Measurements from ENCODE around the gene ASCC1. TPM values are rescaled to one million over a fixed set of nuclear protein-coding genes. Genes with fewer than 3 reads are reported as not detected.

Gene ASCC1
- total RNA-seq, 3 donors from 2014 or later (not counting 1 experiment from before 2014, with no cell fraction given) = 26.0 to 35.2 (median 29.3) TPM

- no peaks in the 10 kb centered on the region for H3K27me3 Mint-ChIP-seq (ENCODE audit: low read depth in 2 of 2)
- no peak for DNase-seq
- Histone ChIP-seq H3K9me3 (ENCODE audit: control insufficient read depth, insufficient read depth, low read length) (no peaks in the 10 kb centered on the region), H3K4me1 (ENCODE audit: control insufficient read depth, insufficient read depth, low read length) (no peaks in the 10 kb centered on the region), H3K27ac (ENCODE audit: low read length) (no peak overlapping the region), H3K36me3 (ENCODE audit: control insufficient read depth, insufficient read depth, low read length) (no peaks in the 10 kb centered on the region), H3K27me3 (ENCODE audit: control insufficient read depth, insufficient read depth, low read length) (no peaks in the 10 kb centered on the region), H3K4me3 (ENCODE audit: low read length) (no peak overlapping the region)
- H3K4me3 Mint-ChIP-seq = no peak overlapping the region
- 94% methylated on average over 3 of the region's 4 CpGs for WGBS (ENCODE audit: insufficient coverage)
- no peak overlapping the region for H3K27ac Mint-ChIP-seq
- no peaks in the 10 kb centered on the region for H3K36me3 Mint-ChIP-seq
- no peak for ATAC-seq
- intact Hi-C loops (cut with micrococcal nuclease) = no loop called here
- no peak for TF ChIP-seq CTCF (IDR thresholded peaks at IDR 0.05)
- no peaks in the 10 kb centered on the region for H3K9me3 Mint-ChIP-seq
- no peaks in the 10 kb centered on the region for H3K4me1 Mint-ChIP-seq
Measured at GRCh38 chr10:72146559-72147323, 69.3 kb downstream of the ASCC1 start.

- TF ChIP-seq CTCF (IDR thresholded peaks at IDR 0.05) = no peak
- intact Hi-C loops (cut with micrococcal nuclease) = no loop called here
Measured at GRCh38 chr10:72146071-72146470, 70.0 kb downstream of the ASCC1 start.

GRCh38 chr10:72145657-72146056 lies 70.4 kb downstream of the ASCC1 start:
- no peak overlapping the region for H3K4me3 ChIP-seq (ENCODE audit: low read length)
- no peak overlapping the region for H3K27ac ChIP-seq (ENCODE audit: low read length)
- no peak for TF ChIP-seq CTCF (IDR thresholded peaks at IDR 0.05)
- no peaks in the 10 kb centered on the region for H3K9me3 ChIP-seq (ENCODE audit: control insufficient read depth, insufficient read depth, low read length)
- DNase-seq = no peak
- ATAC-seq = no peak
- intact Hi-C loops (cut with micrococcal nuclease) = no loop called here
- H3K36me3 ChIP-seq (ENCODE audit: control insufficient read depth, insufficient read depth, low read length) = no peaks in the 10 kb centered on the region
- 97% methylated on average over 1 of the region's 2 CpGs for WGBS (ENCODE audit: insufficient coverage)
- H3K4me3 Mint-ChIP-seq = no peak overlapping the region
- no peaks in the 10 kb centered on the region for H3K36me3 Mint-ChIP-seq
- H3K4me1 ChIP-seq (ENCODE audit: control insufficient read depth, insufficient read depth, low read length) = no peaks in the 10 kb centered on the region
- no peak overlapping the region for H3K27ac Mint-ChIP-seq
- no peaks in the 10 kb centered on the region for H3K27me3 Mint-ChIP-seq (ENCODE audit: low read depth in 2 of 2)
- no peaks in the 10 kb centered on the region for H3K9me3 Mint-ChIP-seq
- H3K4me1 Mint-ChIP-seq = peaks cover 6 to 7% of the 10 kb centered on the region in 2 donors
- no peaks in the 10 kb centered on the region for H3K27me3 ChIP-seq (ENCODE audit: control insufficient read depth, insufficient read depth, low read length)

More at GRCh38 chr10:72146071-72146470, 70.0 kb downstream of the ASCC1 start:
- Mint-ChIP-seq H3K36me3 (no peaks in the 10 kb centered on the region), H3K27me3 (ENCODE audit: low read depth in 2 of 2) (no peaks in the 10 kb centered on the region), H3K27ac (no peak overlapping the region), H3K4me3 (no peak overlapping the region), H3K9me3 (no peaks in the 10 kb centered on the region), H3K4me1 (peaks cover 3% of the 10 kb centered on the region in 2 donors)
- Histone ChIP-seq H3K27ac (ENCODE audit: low read length) (no peak overlapping the region), H3K4me1 (ENCODE audit: control insufficient read depth, insufficient read depth, low read length) (no peaks in the 10 kb centered on the region), H3K27me3 (ENCODE audit: control insufficient read depth, insufficient read depth, low read length) (no peaks in the 10 kb centered on the region), H3K36me3 (ENCODE audit: control insufficient read depth, insufficient read depth, low read length) (no peaks in the 10 kb centered on the region), H3K9me3 (ENCODE audit: control insufficient read depth, insufficient read depth, low read length) (no peaks in the 10 kb centered on the region), H3K4me3 (ENCODE audit: low read length) (no peak overlapping the region)
- DNase-seq (no peak), ATAC-seq (no peak)
- whole genome bisulfite sequencing (ENCODE audit: insufficient coverage) = 85% methylated on average over 6 of the region's 6 CpGs

- Mint-ChIP-seq H3K27me3 (ENCODE audit: low read depth in 2 of 2) (no peaks in the 10 kb centered on the region), H3K36me3 (no peaks in the 10 kb centered on the region), H3K27ac (no peak overlapping the region), H3K9me3 (no peaks in the 10 kb centered on the region), H3K4me1 (peaks cover 12 to 14% of the 10 kb centered on the region in 2 donors), H3K4me3 (no peak overlapping the region)
- Histone ChIP-seq H3K4me1 (ENCODE audit: control insufficient read depth, insufficient read depth, low read length) (no peaks in the 10 kb centered on the region), H3K27ac (ENCODE audit: low read length) (no peak overlapping the region), H3K27me3 (ENCODE audit: control insufficient read depth, insufficient read depth, low read length) (no peaks in the 10 kb centered on the region), H3K4me3 (ENCODE audit: low read length) (no peak overlapping the region), H3K9me3 (ENCODE audit: control insufficient read depth, insufficient read depth, low read length) (no peaks in the 10 kb centered on the region), H3K36me3 (ENCODE audit: control insufficient read depth, insufficient read depth, low read length) (no peaks in the 10 kb centered on the region)
- no peak for TF ChIP-seq CTCF (IDR thresholded peaks at IDR 0.05)
- WGBS (ENCODE audit: insufficient coverage) = 100% methylated on average over 1 of the region's 2 CpGs
- intact Hi-C loops (cut with micrococcal nuclease) = no loop called here
- DNase-seq (no peak), ATAC-seq (no peak)
Measured at GRCh38 chr10:72140850-72141249, 75.2 kb downstream of the ASCC1 start.

All from natural killer cell (primary cell).